Right cardiac atrium (tissue), 5 donors: Measurements from ENCODE around the gene SPTAN1. TPM values are rescaled to one million over a fixed set of nuclear protein-coding genes. Genes with fewer than 3 reads are reported as not detected.
"Not testable (repeated sequence)": the region's sequence is repeated elsewhere in the genome, so short reads cannot be mapped to it uniquely, and the experiment has no call there.

ENCODE experiments used
- ATAC-seq, 2 donors: fragments of 200-7000 bp; cut with Tn5 transposase; one replicate each; pipeline versions ENCODE4 v1.8.0 to v1.9.1; 2020; ENCODE audit warnings: moderate library complexity in 2 of 2, mild to moderate bottlenecking in 1 of 2
- DNase-seq, 3 donors: peaks; one replicate each; pipeline ENCODE4 v3.0.0-alpha.2; 2020
- H3K27ac ChIP-seq: one replicate; pipeline ENCODE4 v1.5.1; 2013; ENCODE audit warnings: mild to moderate bottlenecking, low read length, control low read depth, moderate library complexity
- H3K27me3 ChIP-seq: one replicate; pipeline ENCODE4 v1.6.1; 2013; ENCODE audit not compliant: control insufficient read depth, insufficient read depth
- H3K4me1 ChIP-seq: one replicate; pipeline ENCODE4 v1.6.1; 2013; ENCODE audit warnings: low read length; ENCODE audit not compliant: control insufficient read depth, insufficient read depth
- H3K4me3 ChIP-seq: one replicate; pipeline ENCODE4 v1.5.1; 2013; ENCODE audit warnings: low read length, control low read depth
- H3K9me3 ChIP-seq: one replicate; pipeline ENCODE4 v1.6.1; 2013; ENCODE audit warnings: low read length; ENCODE audit not compliant: control insufficient read depth
- WGBS: extraction: QIAGEN DNeasy Blood & Tissue Kit; methylation state at CpG from one replicate; pipeline ENCODE4 v1.1.7; 2013; 5-methylcytosine and 5-hydroxymethylcytosine counted together
- intact Hi-C, 4 donors: fragments of 100-400 bp; cut with DNase I; formaldehyde crosslinking; loops; one replicate each; pipeline versions ENCODE4 v1.11.0 to v1.14.0; 2022 to 2023
- polyA plus RNA-seq: library from polyadenylated mRNA; stranded (reverse); fragments of 200-250 nt; gene quantifications from one replicate; pipeline ENCODE4 v1.2.3, GENCODE V29; 2013
- total RNA-seq, 4 donors: library from RNA; stranded (reverse); fragmentation: NEBNext Ultra II Directional; extraction: Animal tissue kit (Norgen Biotek cat#: 25700); gene quantifications; one replicate each; pipeline ENCODE4 v1.2.1, GENCODE V29; 2021
- donor health status: healthy with polysubstance abuse.
- donor health status: DM: no; HTN: yes; CAD: no.
- donor health status: DM: no; HTN: no; CAD: no.
- donor health status: DM: no; HTN: yes; CAD: no; lungs with severe emphysema.
- donor health status: DM: yes; HTN: yes; CAD: no.

Gene SPTAN1
- total and polyA plus RNA-seq, 5 donors, result 154 to 312 (median 272) TPM

- no peak overlapping the region for H3K4me3 ChIP-seq
- no peak overlapping the region for H3K27ac ChIP-seq
- no peaks in the 10 kb centered on the region for H3K27me3 ChIP-seq
- ATAC-seq, result no peak
- H3K9me3 ChIP-seq, result no peaks in the 10 kb centered on the region
- H3K4me1 ChIP-seq, result no peaks in the 10 kb centered on the region
- DNase-seq, result peak in 2 of 3 donors; percentile 31
- 72% methylated on average over 12 of the region's 12 CpGs for WGBS
- intact Hi-C loops, result no loop called here
These were observed 91.3 kb downstream of the SPTAN1 start for GRCh38 chr9:128643519-128644300.

GRCh38 chr9:128648206-128648605 is 95.8 kb downstream of the SPTAN1 start:
- DNase-seq, result peak; percentile 44 to 80 (median 70)

GRCh38 chr9:128651798-128652197 is 99.4 kb downstream of the SPTAN1 start:
- ATAC-seq (no peak), DNase-seq (peak in 1 of 3 donors; percentile 14)
- peaks cover 2% of the 10 kb centered on the region for H3K4me1 ChIP-seq
- H3K9me3 ChIP-seq, result no peaks in the 10 kb centered on the region
- no peak overlapping the region for H3K27ac ChIP-seq
- H3K4me3 ChIP-seq, result no peak overlapping the region
- no peaks in the 10 kb centered on the region for H3K27me3 ChIP-seq
- intact Hi-C loops, result no loop called here
- WGBS, result 98% methylated on average over 5 of the region's 5 CpGs

More at GRCh38 chr9:128648206-128648605, 95.8 kb downstream of the SPTAN1 start:
- H3K9me3 ChIP-seq, H3K27me3 ChIP-seq, H3K4me3 ChIP-seq, H3K4me1 ChIP-seq, H3K27ac ChIP-seq, intact Hi-C loops: not testable (repeated sequence)
- ATAC-seq, result peak; percentile 63 to 81
- 86% methylated on average over 9 of the region's 9 CpGs for WGBS

- DNase-seq (peak in 2 of 3 donors; percentile 1 to 27), ATAC-seq (no peak)
- no peak overlapping the region for H3K4me3 ChIP-seq
- H3K9me3 ChIP-seq, result no peaks in the 10 kb centered on the region
- H3K27ac ChIP-seq, result no peak overlapping the region
- WGBS, result 95% methylated on average over 8 of the region's 8 CpGs
- H3K4me1 ChIP-seq, result peaks cover 2% of the 10 kb centered on the region
- no peaks in the 10 kb centered on the region for H3K27me3 ChIP-seq
- intact Hi-C loops, result no loop called here
These were observed 101.5 kb downstream of the SPTAN1 start for GRCh38 chr9:128653908-128654307.

- intact Hi-C loops, result no loop called here
- 93% methylated on average over 1 of the region's 1 CpG for WGBS
These were observed 102.1 kb downstream of the SPTAN1 start for GRCh38 chr9:128654481-128654880.

DNA sequence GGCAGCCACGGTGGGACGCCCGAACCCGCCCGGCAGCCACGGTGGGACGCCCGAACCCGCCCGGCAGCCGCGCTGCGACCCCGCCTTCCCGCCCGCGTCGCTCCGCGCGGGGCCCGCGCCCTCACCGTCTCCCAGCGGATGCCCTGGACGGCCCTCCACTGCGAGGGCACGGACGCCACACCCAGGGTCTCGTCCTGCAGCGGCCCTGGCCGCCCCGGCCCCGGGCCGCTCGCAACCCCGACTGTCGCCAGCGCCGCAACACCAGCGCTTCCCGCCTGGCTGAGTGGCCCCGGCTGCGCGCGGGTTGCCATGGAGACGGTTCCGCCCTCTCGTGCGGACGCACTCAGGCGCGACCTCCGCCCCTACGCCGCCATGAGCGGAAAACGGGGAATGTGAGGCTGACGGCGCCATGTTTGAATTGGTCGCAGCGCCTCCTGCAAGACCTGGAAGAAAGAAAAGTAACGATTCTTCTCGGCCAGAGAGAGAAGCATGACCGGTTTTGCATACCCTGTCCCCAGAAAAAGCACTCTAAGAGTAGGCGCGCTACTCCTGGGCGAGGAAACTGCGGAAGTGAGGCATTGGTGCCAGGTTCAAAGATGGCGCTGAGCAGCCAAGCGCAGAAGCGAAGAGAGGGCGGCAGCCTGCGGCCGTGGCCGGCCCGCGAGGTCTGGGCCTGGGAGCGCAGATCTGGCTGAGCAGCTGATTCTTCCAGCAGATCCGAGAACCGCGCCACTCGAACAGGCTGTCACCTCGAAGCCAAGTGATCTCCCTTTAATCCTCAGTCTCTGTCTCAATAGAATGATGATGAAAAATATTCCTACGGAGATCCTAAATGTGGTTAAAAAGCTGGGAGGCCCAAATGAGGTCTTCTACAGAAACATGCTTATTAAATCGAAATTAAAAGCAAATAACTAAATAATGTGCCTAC is 104.3 kb downstream of the SPTAN1 start, which contains the start of gene DYNC2I2:
Gene DYNC2I2, minus strand, starts transcription at position 432 of the 928 bp plus-strand sequence. Its CDS starts 121 bp downstream, at position 311.
- peak; percentile 99 for DNase-seq
- peak within 1 kb of the TSS; percentile 87 for H3K4me3 ChIP-seq
- intact Hi-C loops, result no loop called here
- no peaks in the 10 kb centered on the region for H3K9me3 ChIP-seq
- under 1% methylated on average over 86 of the region's 86 CpGs for WGBS
- H3K27ac ChIP-seq, result peak within 1 kb of the TSS; percentile 98
- peak; percentile 99 for ATAC-seq
- no peaks in the 10 kb centered on the region for H3K27me3 ChIP-seq
- H3K4me1 ChIP-seq, result peaks cover 2% of the 10 kb centered on the region

More at GRCh38 chr9:128654481-128654880, 102.1 kb downstream of the SPTAN1 start:
- H3K4me1 ChIP-seq, result peaks cover 2% of the 10 kb centered on the region
- no peak overlapping the region for H3K27ac ChIP-seq
- H3K4me3 ChIP-seq, result no peak overlapping the region
- DNase-seq (peak in 2 of 3 donors; percentile 3 to 6), ATAC-seq (no peak)
- H3K9me3 ChIP-seq, result no peaks in the 10 kb centered on the region
- no peaks in the 10 kb centered on the region for H3K27me3 ChIP-seq

DNA sequence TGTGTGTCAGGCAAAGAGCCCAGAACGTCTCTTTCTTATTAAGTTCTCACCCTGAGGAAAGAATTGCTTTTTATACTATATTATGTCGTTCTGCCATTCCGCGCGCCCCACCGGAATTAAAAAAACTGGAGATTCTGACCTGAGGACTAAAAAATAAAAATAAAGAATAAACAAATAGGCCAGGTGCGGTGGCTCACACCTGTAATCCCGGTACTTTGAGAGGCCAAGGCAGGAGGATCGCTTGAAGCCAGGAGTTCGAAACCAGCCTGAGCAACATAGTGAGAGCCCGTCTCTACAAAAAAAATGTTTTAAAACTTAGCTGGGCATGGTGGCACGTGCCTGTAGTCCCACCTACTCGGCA is 104.9 kb downstream of the SPTAN1 start:
- 97% methylated on average over 13 of the region's 13 CpGs for WGBS
- no peaks in the 10 kb centered on the region for H3K27me3 ChIP-seq
- peak in 1 of 3 donors; percentile 32 for DNase-seq
- H3K9me3 ChIP-seq, result no peaks in the 10 kb centered on the region
- H3K27ac ChIP-seq, result no peak overlapping the region
- intact Hi-C loops, result no loop called here
- ATAC-seq, result no peak
- H3K4me1 ChIP-seq, result peaks cover 2% of the 10 kb centered on the region
- H3K4me3 ChIP-seq, result peak overlapping the region; percentile 87

GRCh38 chr9:128657796-128658195 is 105.4 kb downstream of the SPTAN1 start:
- Histone ChIP-seq H3K27me3 (no peaks in the 10 kb centered on the region), H3K27ac (no peak overlapping the region), H3K9me3 (no peaks in the 10 kb centered on the region), H3K4me1 (peaks cover 2% of the 10 kb centered on the region), H3K4me3 (no peak overlapping the region)
- DNase-seq (peak in 1 of 3 donors; percentile 9), ATAC-seq (no peak)
- 98% methylated on average over 3 of the region's 3 CpGs for WGBS
- intact Hi-C loops, result no loop called here

DNA sequence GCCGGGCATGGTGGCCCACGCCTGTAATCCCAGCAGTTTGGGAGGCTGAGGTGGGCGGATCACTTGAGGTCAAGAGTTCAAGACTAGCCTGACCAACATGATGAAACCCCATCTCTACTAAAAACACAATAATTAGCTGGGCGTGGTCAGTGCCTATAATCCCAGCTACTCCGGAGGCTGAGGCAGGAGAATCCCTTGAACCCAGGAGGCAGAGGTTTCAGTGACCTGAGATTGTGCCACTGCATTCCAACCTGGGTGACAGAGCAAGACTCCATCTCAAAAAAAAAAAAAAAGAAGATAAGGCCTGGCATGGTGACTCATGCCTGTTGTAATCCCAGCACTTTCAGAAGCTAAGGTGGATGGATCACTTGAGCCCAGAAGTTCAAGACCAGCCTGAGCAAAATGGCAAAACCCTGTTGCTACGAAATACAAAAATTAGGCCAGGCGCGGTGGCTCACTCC is 114.1 kb downstream of the SPTAN1 start:
- H3K4me1 ChIP-seq, H3K9me3 ChIP-seq, intact Hi-C loops, H3K27ac ChIP-seq, H3K4me3 ChIP-seq, H3K27me3 ChIP-seq, ATAC-seq, DNase-seq: not testable (repeated sequence)
- WGBS, result 92% methylated on average over 8 of the region's 8 CpGs

DNA sequence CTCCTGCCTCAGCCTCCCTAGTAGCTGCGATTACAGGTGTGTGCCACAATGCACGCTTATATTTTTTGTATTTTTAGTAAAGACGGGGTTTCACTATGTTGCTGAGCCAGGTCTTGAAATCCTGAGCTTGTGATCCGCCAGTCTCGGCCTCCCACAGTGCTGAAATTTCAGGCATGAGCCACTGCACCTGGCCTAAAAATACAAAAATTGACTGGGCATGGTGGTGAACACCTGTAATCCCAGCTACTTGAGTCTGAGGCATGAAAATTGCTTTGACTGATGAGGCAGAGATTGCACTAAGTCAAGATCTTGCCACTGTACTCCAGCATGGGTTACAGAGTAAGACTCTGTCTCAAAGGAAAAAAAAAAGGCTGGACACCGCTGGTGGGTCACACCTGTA is 117.4 kb downstream of the SPTAN1 start:
- intact Hi-C loops, result no loop called here
- DNase-seq, result no peak

DNA sequence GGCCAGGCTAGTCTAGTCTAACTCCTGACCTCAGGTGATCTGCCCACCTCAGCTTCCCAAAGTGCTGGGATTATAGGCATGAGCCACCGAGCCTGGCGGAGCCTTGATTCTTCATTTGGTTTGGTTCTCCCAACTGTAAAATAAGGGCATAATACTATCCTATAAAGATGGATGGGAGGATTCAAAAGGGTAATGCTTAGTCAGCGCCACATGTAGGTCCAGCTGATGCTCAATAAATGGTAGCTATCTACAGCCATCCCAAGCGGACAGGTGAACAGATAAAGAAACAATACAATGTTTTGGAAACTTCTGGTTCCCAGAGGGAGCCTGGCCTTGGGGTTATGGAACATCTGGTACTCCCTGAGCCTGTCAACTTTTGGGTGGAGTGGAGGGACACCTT is 123.0 kb downstream of the SPTAN1 start:
- intact Hi-C loops, result no loop called here
- Histone ChIP-seq H3K4me1 (no peaks in the 10 kb centered on the region), H3K9me3 (no peaks in the 10 kb centered on the region), H3K27ac (no peak overlapping the region), H3K4me3 (no peak overlapping the region), H3K27me3 (no peaks in the 10 kb centered on the region)
- DNase-seq (no peak), ATAC-seq (no peak)
- 96% methylated on average over 4 of the region's 4 CpGs for WGBS

More for the DNA sequence above, 117.4 kb downstream of the SPTAN1 start:
- H3K27ac ChIP-seq, result no peak overlapping the region
- WGBS, result 94% methylated on average over 6 of the region's 6 CpGs
- no peaks in the 10 kb centered on the region for H3K4me1 ChIP-seq
- no peaks in the 10 kb centered on the region for H3K9me3 ChIP-seq
- no peak for ATAC-seq
- no peak overlapping the region for H3K4me3 ChIP-seq
- no peaks in the 10 kb centered on the region for H3K27me3 ChIP-seq
